ENCODE measurements around the gene PAPOLG.
"Not testable (repeated sequence)": the region's sequence is repeated elsewhere in the genome, so short reads cannot be mapped to it uniquely, and the experiment has no call there.

PAPOLG gene

GRCh38 chr2:60775048-60775639, 19.1 kb downstream of the PAPOLG start:
- DNase-seq (ENCODE audit: low spot score), result no peak

- DNase-seq (ENCODE audit: low spot score), result no peak
These were observed 22.3 kb downstream of the PAPOLG start for GRCh38 chr2:60778352-60778751.

- no peak for DNase-seq (ENCODE audit: low spot score)
These were observed 23.4 kb downstream of the PAPOLG start for GRCh38 chr2:60779426-60779825.

GRCh38 chr2:60780721-60781120, 24.7 kb downstream of the PAPOLG start:
- no peak for DNase-seq (ENCODE audit: low spot score)

GRCh38 chr2:60793169-60793568, 37.1 kb downstream of the PAPOLG start:
- DNase-seq (ENCODE audit: low spot score), result no peak

GRCh38 chr2:60794271-60794863, 38.3 kb downstream of the PAPOLG start:
- peak; percentile 9 for DNase-seq (ENCODE audit: low spot score)

GRCh38 chr2:60796573-60797509, 40.8 kb downstream of the PAPOLG start:
- no peak for DNase-seq (ENCODE audit: low spot score)

GRCh38 chr2:60804473-60804872, 48.4 kb downstream of the PAPOLG start:
- no peak for DNase-seq (ENCODE audit: low spot score)

GRCh38 chr2:60806595-60806987, 50.5 kb downstream of the PAPOLG start:
- no peak for DNase-seq (ENCODE audit: low spot score)

GRCh38 chr2:60806988-60807681, 51.1 kb downstream of the PAPOLG start:
- peak; percentile 26 for DNase-seq (ENCODE audit: low spot score)

GRCh38 chr2:60808330-60808801, 52.3 kb downstream of the PAPOLG start:
- no peak for DNase-seq (ENCODE audit: low spot score)

GRCh38 chr2:60811491-60812375, 55.7 kb downstream of the PAPOLG start:
- no peak for DNase-seq (ENCODE audit: low spot score)

- not testable (repeated sequence) for DNase-seq (ENCODE audit: low spot score)
These were observed 61.1 kb downstream of the PAPOLG start for GRCh38 chr2:60817191-60817590.

GRCh38 chr2:60818272-60818671, 62.2 kb downstream of the PAPOLG start:
- DNase-seq (ENCODE audit: low spot score), result peak; percentile 6

GRCh38 chr2:60819155-60819862, 63.2 kb downstream of the PAPOLG start:
- DNase-seq (ENCODE audit: low spot score), result peak; percentile 89

- no peak for DNase-seq (ENCODE audit: low spot score)
These were observed 63.9 kb downstream of the PAPOLG start for GRCh38 chr2:60819936-60820335.

- DNase-seq (ENCODE audit: low spot score), result no peak
These were observed 64.5 kb downstream of the PAPOLG start for GRCh38 chr2:60820416-60821132.

GRCh38 chr2:60821133-60821469, 65.0 kb downstream of the PAPOLG start:
- no peak for DNase-seq (ENCODE audit: low spot score)

- DNase-seq (ENCODE audit: low spot score), result no peak
These were observed 65.7 kb downstream of the PAPOLG start for GRCh38 chr2:60821587-60822302.
